GM23338 (cell line): ENCODE data around the gene RTN4RL2.

Experiments used
- CTCF ChIP-seq, 2 experiments: fragments of 200-600 bp in 1 of 2; sonication (generic) in 1 of 2; conservative IDR thresholded peaks; 2 replicates each; pipeline versions ENCODE4 v1.5.1 to v1.6.1; 2016 to 2017; ENCODE audit warnings: antibody characterized with exemption in 2 of 2, low read depth in 2 of 2, mild to moderate bottlenecking in 2 of 2, moderate library complexity in 1 of 2
- ETS1 ChIP-seq: IDR thresholded peaks from 2 replicates; pipeline ENCODE4 v1.6.1; 2016; ENCODE audit warnings: antibody characterized with exemption
- POLR2AphosphoS5 ChIP-seq: IDR thresholded peaks from 2 replicates; pipeline ENCODE4 v1.6.1; 2016; ENCODE audit warnings: antibody characterized with exemption, low read depth
- REST ChIP-seq: IDR thresholded peaks from one replicate; pipeline ENCODE4 v1.6.1; 2018; ENCODE audit warnings: antibody characterized with exemption; ENCODE audit not compliant: unreplicated experiment

GRCh38 chr11:57438345-57439285 is 21.7 kb upstream of the RTN4RL2 start:
- TF ChIP-seq ETS1 = no peak
- no peak for TF ChIP-seq CTCF (conservative IDR thresholded peaks at IDR 0.05; ENCODE audit: low read depth in 2 of 2)
- TF ChIP-seq POLR2AphosphoS5 = no peak
- TF ChIP-seq REST = no peak
